Measurements from ENCODE around the gene NBPF4.
"Not testable (repeated sequence)": the region's sequence is repeated elsewhere in the genome, so short reads cannot be mapped to it uniquely, and the experiment has no call there.

NBPF4 gene

DNA sequence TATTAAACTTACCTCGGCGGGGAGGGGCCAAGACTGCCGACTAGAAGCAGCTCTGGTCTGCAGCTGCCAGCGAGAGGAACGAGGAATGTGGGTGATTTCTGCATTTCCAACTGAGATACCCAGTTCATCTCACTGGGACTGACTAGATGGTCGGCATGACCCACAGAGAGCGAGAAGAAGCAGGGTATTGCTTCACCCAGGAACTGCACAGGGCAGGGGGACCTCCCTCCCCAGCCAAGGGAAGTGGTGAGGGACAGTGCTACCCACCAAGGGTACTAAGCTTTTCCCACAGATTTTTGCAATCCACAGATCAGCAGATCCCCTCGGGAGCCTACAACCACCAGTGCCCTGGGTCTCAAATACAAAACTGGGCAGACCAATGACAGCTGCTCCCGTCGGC is 17.6 kb upstream of the NBPF4 start:
- DNase-seq; H3K27ac ChIP-seq (ENCODE audit: low read depth, low read length); H2BK120ac ChIP-seq (ENCODE audit: low read depth, low read length); H2BK5ac ChIP-seq (ENCODE audit: low read length); H3K4me3 ChIP-seq (ENCODE audit: low read length); H4K5ac ChIP-seq (ENCODE audit: low read length); H3K9ac ChIP-seq (ENCODE audit: low read length); H3K36me3 ChIP-seq (ENCODE audit: control insufficient read depth, insufficient read depth, low read length); H3K4me2 ChIP-seq (ENCODE audit: low read length); H2AK5ac ChIP-seq (ENCODE audit: low read length); H3K4ac ChIP-seq (ENCODE audit: low read depth, low read length); H3K23ac ChIP-seq (ENCODE audit: low read length); H3K56ac ChIP-seq (ENCODE audit: low read length); H3K18ac ChIP-seq (ENCODE audit: low read length); H3K4me1 ChIP-seq (ENCODE audit: control insufficient read depth, low read depth, low read length); H3K27me3 ChIP-seq (ENCODE audit: insufficient read depth, low read length, poor library complexity); H3K79me1 ChIP-seq (ENCODE audit: low read length); H3K79me2 ChIP-seq (ENCODE audit: control insufficient read depth, insufficient read depth, low read length); H2BK15ac ChIP-seq (replicated peaks; ENCODE audit: low read depth); H4K8ac ChIP-seq (ENCODE audit: low read depth, low read length): not testable (repeated sequence)
- no CpG with 5 or more reads among the region's 10 CpGs for WGBS (ENCODE audit: extremely low coverage, insufficient coverage, low lambda C conversion rate)

DNA sequence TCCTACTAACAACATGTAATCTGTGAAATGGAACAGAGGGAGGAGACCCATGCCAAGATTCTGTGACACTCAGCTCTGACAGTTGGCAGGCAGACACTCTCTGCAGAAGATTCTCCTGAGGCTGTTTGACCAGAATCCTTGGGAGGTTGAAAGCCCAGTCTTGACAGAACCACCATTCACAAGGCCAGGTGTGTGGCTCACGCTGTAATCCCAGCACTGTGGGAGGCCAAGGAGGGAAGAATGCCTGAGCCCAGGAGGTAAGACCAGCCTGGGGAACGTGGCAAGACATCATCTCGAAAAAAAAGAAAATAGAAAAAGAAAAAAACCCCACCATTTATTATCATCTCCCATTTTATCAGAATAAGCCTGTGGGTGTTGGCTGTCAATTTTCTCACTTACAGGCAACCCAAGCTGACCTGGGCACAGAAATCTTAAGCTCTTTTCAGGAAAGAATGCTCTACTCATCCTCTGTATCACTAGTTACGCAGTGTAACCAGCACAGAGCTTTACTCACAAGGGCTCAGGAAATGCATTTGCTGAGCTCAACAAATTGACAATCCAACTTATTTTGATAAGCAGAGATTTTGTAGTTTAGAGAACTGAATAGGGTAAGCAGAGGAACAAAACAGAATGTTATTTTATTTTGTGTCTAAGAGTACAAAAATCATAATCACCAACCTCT is 16.8 kb upstream of the NBPF4 start:
- not testable (repeated sequence) for H3K36me3 ChIP-seq (ENCODE audit: control insufficient read depth, insufficient read depth, low read length); H3K56ac ChIP-seq (ENCODE audit: low read length); DNase-seq; H3K4me1 ChIP-seq (ENCODE audit: control insufficient read depth, low read depth, low read length); H3K4me3 ChIP-seq (ENCODE audit: low read length); H3K4me2 ChIP-seq (ENCODE audit: low read length); H2BK120ac ChIP-seq (ENCODE audit: low read depth, low read length); H3K79me1 ChIP-seq (ENCODE audit: low read length); H2BK5ac ChIP-seq (ENCODE audit: low read length); H3K4ac ChIP-seq (ENCODE audit: low read depth, low read length); H3K18ac ChIP-seq (ENCODE audit: low read length); H3K27ac ChIP-seq (ENCODE audit: low read depth, low read length); H3K9ac ChIP-seq (ENCODE audit: low read length); H2BK15ac ChIP-seq (replicated peaks; ENCODE audit: low read depth); H4K5ac ChIP-seq (ENCODE audit: low read length); H3K79me2 ChIP-seq (ENCODE audit: control insufficient read depth, insufficient read depth, low read length); H4K8ac ChIP-seq (ENCODE audit: low read depth, low read length); H2AK5ac ChIP-seq (ENCODE audit: low read length); H3K27me3 ChIP-seq (ENCODE audit: insufficient read depth, low read length, poor library complexity); H3K23ac ChIP-seq (ENCODE audit: low read length)
- no CpG with 5 or more reads among the region's 4 CpGs for WGBS (ENCODE audit: extremely low coverage, insufficient coverage, low lambda C conversion rate)

DNA sequence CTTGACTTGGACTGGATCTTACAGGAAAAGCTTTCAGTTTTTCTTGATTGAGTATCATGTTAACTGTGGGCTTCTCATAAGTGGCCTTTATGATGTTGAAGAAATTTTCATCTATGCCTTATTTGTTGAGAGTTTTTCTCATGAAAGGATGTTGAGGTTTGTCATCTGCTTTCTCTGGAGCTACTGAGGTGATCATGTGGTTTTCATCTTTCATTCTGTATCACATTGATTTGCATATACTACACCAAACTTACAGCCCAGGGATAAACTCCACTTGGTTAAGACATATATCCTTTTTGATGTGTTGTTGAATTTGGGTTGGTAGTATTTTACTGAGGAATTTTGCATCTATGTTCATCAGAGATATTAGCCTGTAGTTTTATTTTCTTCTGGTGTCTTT is 11.6 kb upstream of the NBPF4 start:
- H3K18ac ChIP-seq (ENCODE audit: low read length); H4K8ac ChIP-seq (ENCODE audit: low read depth, low read length); H3K56ac ChIP-seq (ENCODE audit: low read length); H3K4ac ChIP-seq (ENCODE audit: low read depth, low read length); H2BK120ac ChIP-seq (ENCODE audit: low read depth, low read length); H4K5ac ChIP-seq (ENCODE audit: low read length); H3K23ac ChIP-seq (ENCODE audit: low read length); H2BK5ac ChIP-seq (ENCODE audit: low read length); H2BK15ac ChIP-seq (replicated peaks; ENCODE audit: low read depth); H3K4me1 ChIP-seq (ENCODE audit: control insufficient read depth, low read depth, low read length); H3K79me2 ChIP-seq (ENCODE audit: control insufficient read depth, insufficient read depth, low read length); H3K36me3 ChIP-seq (ENCODE audit: control insufficient read depth, insufficient read depth, low read length); H2AK5ac ChIP-seq (ENCODE audit: low read length); DNase-seq; H3K79me1 ChIP-seq (ENCODE audit: low read length); H3K4me3 ChIP-seq (ENCODE audit: low read length); H3K27me3 ChIP-seq (ENCODE audit: insufficient read depth, low read length, poor library complexity); H3K9ac ChIP-seq (ENCODE audit: low read length); H3K4me2 ChIP-seq (ENCODE audit: low read length); H3K27ac ChIP-seq (ENCODE audit: low read depth, low read length): not testable (repeated sequence)

DNA sequence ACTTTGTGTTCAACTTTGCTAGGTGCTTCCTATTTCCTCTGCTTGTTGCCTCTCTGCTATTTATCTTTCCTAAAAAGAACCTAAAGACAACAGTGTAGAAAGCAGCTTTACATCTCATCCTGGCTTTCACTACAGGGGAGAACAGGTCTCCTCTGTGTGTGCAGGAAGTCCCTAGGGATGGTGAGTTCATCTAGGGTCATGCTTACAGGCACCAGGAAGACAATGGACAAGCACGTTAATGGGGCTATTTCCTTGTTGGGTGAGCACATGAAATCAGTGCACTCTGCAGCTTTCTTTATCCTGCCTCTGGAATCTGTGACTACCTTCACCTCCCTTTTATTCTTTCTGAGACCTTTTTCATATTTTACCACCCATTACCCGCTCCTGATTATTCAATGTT is 4.5 kb downstream of the NBPF4 start:
- not testable (repeated sequence) for H3K4me1 ChIP-seq (ENCODE audit: control insufficient read depth, low read depth, low read length); H2AK5ac ChIP-seq (ENCODE audit: low read length); H3K56ac ChIP-seq (ENCODE audit: low read length); H4K5ac ChIP-seq (ENCODE audit: low read length); H3K27ac ChIP-seq (ENCODE audit: low read depth, low read length); H3K4me3 ChIP-seq (ENCODE audit: low read length); H3K4ac ChIP-seq (ENCODE audit: low read depth, low read length); H3K36me3 ChIP-seq (ENCODE audit: control insufficient read depth, insufficient read depth, low read length); H2BK120ac ChIP-seq (ENCODE audit: low read depth, low read length); H3K79me2 ChIP-seq (ENCODE audit: control insufficient read depth, insufficient read depth, low read length); H2BK15ac ChIP-seq (replicated peaks; ENCODE audit: low read depth); H3K79me1 ChIP-seq (ENCODE audit: low read length); H3K9ac ChIP-seq (ENCODE audit: low read length); H3K27me3 ChIP-seq (ENCODE audit: insufficient read depth, low read length, poor library complexity); H3K4me2 ChIP-seq (ENCODE audit: low read length); H3K23ac ChIP-seq (ENCODE audit: low read length); H2BK5ac ChIP-seq (ENCODE audit: low read length); DNase-seq; H3K18ac ChIP-seq (ENCODE audit: low read length); H4K8ac ChIP-seq (ENCODE audit: low read depth, low read length)
- WGBS (ENCODE audit: extremely low coverage, insufficient coverage, low lambda C conversion rate), result no CpG with 5 or more reads among the region's 2 CpGs

DNA sequence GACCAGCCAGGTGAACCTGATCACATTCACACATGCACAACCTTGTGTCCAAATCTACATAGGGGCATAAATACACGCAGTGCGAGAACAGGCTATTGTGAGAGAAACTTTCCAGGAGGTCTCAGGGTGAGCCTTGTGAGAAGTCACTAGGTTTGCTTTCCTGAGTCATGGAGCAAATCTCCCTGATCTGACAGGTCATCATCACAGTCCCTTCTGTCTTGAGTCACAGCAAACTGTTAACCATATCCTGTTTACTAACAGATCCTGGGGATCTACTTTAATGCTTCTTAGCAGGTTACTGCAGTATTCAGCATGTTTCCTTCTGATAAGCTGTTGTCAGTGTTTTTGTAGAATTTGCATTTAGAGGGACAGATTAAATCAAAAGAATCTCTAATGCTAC is 8.6 kb downstream of the NBPF4 start:
- not testable (repeated sequence) for H4K5ac ChIP-seq (ENCODE audit: low read length); H2AK5ac ChIP-seq (ENCODE audit: low read length); H3K4me3 ChIP-seq (ENCODE audit: low read length); H2BK5ac ChIP-seq (ENCODE audit: low read length); H2BK120ac ChIP-seq (ENCODE audit: low read depth, low read length); H4K8ac ChIP-seq (ENCODE audit: low read depth, low read length); H3K4me2 ChIP-seq (ENCODE audit: low read length); H3K23ac ChIP-seq (ENCODE audit: low read length); H3K9ac ChIP-seq (ENCODE audit: low read length); H3K27ac ChIP-seq (ENCODE audit: low read depth, low read length); H3K79me2 ChIP-seq (ENCODE audit: control insufficient read depth, insufficient read depth, low read length); H2BK15ac ChIP-seq (replicated peaks; ENCODE audit: low read depth); H3K27me3 ChIP-seq (ENCODE audit: insufficient read depth, low read length, poor library complexity); H3K56ac ChIP-seq (ENCODE audit: low read length); DNase-seq; H3K4me1 ChIP-seq (ENCODE audit: control insufficient read depth, low read depth, low read length); H3K79me1 ChIP-seq (ENCODE audit: low read length); H3K4ac ChIP-seq (ENCODE audit: low read depth, low read length); H3K18ac ChIP-seq (ENCODE audit: low read length); H3K36me3 ChIP-seq (ENCODE audit: control insufficient read depth, insufficient read depth, low read length)
- WGBS (ENCODE audit: extremely low coverage, insufficient coverage, low lambda C conversion rate), result no CpG with 5 or more reads among the region's 2 CpGs

DNA sequence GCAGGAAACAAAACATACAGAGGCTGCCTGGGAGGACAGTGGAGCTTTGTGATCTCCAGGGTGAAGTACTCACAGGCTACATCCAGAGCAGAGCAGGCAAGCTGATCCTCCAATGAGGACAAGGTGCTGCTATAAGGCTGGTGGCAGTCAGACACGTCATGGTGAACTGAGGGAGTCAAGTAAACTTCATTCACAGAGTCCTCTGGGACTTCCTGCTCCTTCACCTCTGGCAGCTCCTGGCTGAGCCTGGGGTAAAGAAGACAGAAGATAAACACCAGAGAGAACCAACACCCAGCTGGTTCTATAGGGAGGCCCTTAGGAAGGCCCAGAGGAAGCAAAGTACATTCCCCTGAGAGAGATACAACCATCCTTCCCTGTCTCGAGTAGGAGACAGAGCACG is 11.7 kb downstream of the NBPF4 start:
- H3K4me3 ChIP-seq (ENCODE audit: low read length); H3K56ac ChIP-seq (ENCODE audit: low read length); H3K79me2 ChIP-seq (ENCODE audit: control insufficient read depth, insufficient read depth, low read length); H3K4me1 ChIP-seq (ENCODE audit: control insufficient read depth, low read depth, low read length); H3K18ac ChIP-seq (ENCODE audit: low read length); H3K23ac ChIP-seq (ENCODE audit: low read length); H3K36me3 ChIP-seq (ENCODE audit: control insufficient read depth, insufficient read depth, low read length); DNase-seq; H4K5ac ChIP-seq (ENCODE audit: low read length); H3K79me1 ChIP-seq (ENCODE audit: low read length); H2BK5ac ChIP-seq (ENCODE audit: low read length); H2BK15ac ChIP-seq (replicated peaks; ENCODE audit: low read depth); H3K4me2 ChIP-seq (ENCODE audit: low read length); H3K27me3 ChIP-seq (ENCODE audit: insufficient read depth, low read length, poor library complexity); H3K4ac ChIP-seq (ENCODE audit: low read depth, low read length); H3K9ac ChIP-seq (ENCODE audit: low read length); H2AK5ac ChIP-seq (ENCODE audit: low read length); H2BK120ac ChIP-seq (ENCODE audit: low read depth, low read length); H4K8ac ChIP-seq (ENCODE audit: low read depth, low read length); H3K27ac ChIP-seq (ENCODE audit: low read depth, low read length): not testable (repeated sequence)
- no CpG with 5 or more reads among the region's 3 CpGs for WGBS (ENCODE audit: extremely low coverage, insufficient coverage, low lambda C conversion rate)
